NCI-H524 (cell line): ENCODE measurements around the gene ADAM19.

Source experiments
- DNase-seq, 2 experiments: peaks; one replicate each; lab custom pipeline; 2025; lab: John Stamatoyannopoulos, UW

Gene ADAM19

DNA sequence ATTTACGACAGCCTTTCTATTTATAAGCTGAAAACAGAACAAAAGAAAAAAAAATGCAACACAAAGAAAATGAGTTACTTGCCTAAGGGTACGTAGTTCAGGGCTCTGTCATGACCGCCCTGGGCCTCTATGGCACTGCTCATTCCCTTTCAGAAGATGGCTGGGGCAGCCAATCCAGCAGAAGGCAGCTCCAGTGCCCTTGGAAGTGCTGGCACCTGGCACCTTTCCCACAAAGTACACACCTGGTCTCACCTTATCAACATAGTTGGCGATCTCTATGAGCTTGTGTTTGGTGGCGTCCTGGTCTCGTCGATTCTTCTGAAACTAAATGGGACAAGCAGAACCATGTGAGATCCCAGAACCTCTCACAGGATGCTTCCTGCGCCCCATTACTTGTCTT is 62.4 kb downstream of the ADAM19 start:
- no peak for DNase-seq

GRCh38 chr5:157511651-157512644 is 63.6 kb downstream of the ADAM19 start:
- DNase-seq: no peak

DNA sequence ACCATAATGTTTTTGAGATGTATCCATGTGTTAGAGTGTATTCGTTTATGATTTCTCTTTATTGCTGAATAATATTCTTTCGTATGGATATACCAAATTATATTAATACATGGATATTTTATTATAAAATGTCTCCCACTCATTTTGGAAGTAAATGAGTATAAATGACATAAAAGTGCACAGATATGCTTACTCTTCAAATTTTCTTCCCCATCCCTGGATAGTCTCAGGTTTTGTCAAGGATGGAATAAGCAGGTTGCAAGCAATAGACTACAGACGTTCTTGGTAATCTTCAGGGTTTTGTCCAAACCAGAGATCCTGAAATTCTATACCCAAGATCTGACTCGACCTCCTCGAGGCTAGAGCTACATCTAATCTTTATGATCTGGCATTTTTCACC is 64.9 kb downstream of the ADAM19 start:
- DNase-seq: no peak

DNA sequence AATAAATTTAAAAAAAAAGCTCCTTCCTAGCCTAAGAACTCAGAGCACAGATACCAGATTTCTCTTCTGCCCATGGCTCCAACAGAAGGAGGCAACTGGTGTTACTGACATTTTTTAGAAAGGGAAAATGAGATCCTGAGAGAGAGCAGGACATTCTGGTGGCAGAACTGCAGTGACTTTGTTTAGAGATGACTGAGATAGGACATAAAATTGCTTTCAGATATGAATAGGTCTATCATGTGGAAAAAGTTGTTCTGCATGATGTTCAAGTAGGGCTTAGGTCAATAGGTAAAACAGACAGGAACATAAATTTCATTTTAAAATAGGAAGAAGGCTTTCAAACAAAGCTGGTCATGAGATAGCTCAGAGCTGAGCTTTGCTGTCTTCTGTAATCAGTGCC is 66.0 kb downstream of the ADAM19 start:
- DNase-seq: no peak

- DNase-seq: peak; percentile 37 to 72
Observed at GRCh38 chr5:157509093-157509492, 66.5 kb downstream of the ADAM19 start.

- peak in 1 of 2 experiments; percentile 21 for DNase-seq
Observed at GRCh38 chr5:157506981-157507780, 68.4 kb downstream of the ADAM19 start.

DNA sequence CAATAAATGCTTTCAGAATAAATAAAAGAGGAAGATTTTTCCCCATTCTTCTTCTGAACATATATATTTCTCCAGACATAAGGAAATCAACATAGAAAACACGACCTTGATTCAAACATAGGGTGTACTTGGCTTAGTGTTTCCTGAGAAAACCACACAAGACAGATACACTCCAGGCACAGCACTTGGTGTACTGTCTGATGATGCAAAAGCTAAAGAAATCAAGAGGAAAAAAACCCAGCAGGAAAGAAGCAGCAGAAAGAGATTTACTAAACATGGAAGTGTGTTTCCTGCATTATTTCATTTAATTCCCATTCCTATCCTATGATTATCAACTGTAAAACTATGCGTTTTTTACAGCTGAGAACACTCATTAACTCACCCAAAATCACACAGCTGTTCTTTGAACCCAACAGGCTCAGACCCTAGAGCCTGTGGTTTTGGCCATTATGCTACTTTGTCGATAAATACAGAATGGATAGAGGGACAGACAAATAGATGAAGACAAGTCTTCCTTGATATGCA is 69.4 kb downstream of the ADAM19 start:
- no peak for DNase-seq

GRCh38 chr5:157505496-157505895 is 70.1 kb downstream of the ADAM19 start:
- DNase-seq: no peak

GRCh38 chr5:157504053-157504452 is 71.5 kb downstream of the ADAM19 start:
- no peak for DNase-seq

DNA sequence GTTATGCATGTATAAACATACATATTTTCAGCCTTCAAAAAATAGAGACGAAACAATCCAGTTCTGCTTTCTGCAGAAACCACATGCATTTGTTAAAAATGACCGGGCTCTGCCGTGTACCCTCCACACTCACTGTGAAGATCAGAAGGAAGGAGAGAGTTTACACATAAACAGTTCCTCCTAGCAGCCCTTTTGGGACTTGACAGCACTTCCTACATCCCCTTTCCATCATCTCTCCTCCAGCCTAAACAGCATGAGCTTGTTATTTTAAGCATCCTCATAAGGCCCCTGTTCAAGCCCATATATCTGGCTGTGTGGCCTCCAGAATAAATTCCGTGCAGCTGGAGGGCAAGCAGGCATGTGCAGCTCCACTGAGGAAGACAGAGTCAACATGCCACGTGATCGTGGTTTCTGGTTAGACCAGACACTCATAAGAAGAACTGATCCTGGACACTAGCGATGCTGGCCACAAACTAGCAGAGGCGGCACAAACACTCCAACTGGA is 73.4 kb downstream of the ADAM19 start:
- DNase-seq: no peak

DNA sequence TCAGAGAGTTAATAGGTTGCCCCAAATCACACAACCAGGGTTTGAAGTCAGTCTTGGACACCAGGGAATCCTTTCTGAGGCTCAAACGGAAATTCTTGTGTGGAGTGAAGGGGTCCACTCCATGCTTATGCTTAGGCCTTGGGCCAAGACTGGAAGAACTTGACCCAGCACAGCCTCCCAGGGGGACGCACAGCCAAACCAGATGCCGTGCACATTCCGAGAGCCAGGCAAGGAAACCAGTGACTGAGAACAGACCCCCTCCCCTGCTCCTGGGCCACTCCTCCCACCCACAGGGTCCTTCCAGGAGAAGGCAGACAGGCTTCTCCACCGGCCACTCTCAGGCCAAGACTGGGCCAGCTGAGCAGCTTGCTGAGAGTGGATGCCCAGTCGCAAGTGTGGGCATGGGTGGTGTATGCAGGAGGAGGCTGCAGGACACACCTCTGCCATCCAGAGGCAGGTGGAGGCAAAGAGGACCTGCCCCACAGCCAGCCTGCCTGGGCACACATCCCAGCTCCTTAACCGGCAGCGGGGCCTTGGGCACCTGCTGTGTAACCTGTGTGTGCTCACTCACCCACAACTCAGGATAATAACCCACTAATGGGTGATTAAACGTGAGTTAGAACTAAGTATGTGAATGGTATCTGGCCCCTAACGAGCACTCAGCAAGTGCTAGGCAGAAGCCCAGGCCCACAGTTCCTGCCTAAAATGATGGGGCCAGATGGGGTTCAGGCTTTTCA is 77.5 kb downstream of the ADAM19 start:
- DNase-seq: peak in 1 of 2 experiments; percentile 48

DNA sequence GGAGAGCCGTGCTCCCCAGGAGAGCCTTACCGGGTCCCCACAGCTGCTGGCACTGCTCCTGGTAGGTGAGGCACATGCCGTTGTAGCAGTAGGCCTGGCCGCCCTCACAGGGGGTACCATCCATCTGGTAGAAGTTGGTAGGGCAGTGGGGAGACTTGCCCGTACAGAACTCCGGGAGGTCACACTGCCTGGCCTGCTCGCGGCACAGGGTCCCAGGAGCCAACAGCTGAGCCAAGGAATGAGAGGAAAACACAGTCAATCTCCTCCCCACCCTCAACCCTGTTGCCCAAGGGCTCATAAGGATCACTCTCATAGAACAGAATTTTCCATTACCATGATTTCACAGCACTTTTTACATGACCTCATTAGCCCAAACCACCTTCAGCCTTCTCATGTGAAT is 78.7 kb downstream of the ADAM19 start:
- no peak for DNase-seq

- DNase-seq: no peak
Observed at GRCh38 chr5:157494178-157494832, 81.3 kb downstream of the ADAM19 start.

DNA sequence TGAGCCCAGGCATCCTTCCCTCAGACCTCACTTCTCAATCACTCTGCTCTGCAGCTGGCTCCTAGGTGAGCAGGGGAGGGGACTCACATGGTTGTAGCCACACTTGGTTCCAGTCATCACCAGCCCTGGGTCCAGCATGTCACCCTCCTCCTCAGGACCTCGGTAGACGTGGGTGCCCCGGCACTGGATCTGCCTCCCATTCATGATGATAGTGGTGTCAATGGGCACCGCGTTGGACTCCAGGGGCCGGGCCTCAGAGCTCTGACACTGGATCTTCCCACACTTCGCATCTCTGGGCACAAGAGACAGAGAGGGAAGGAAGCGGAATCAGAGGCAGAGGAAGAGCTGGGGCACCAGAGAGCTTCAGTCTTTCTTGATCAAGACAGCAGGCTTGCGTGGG is 82.7 kb downstream of the ADAM19 start:
- DNase-seq: no peak

DNA sequence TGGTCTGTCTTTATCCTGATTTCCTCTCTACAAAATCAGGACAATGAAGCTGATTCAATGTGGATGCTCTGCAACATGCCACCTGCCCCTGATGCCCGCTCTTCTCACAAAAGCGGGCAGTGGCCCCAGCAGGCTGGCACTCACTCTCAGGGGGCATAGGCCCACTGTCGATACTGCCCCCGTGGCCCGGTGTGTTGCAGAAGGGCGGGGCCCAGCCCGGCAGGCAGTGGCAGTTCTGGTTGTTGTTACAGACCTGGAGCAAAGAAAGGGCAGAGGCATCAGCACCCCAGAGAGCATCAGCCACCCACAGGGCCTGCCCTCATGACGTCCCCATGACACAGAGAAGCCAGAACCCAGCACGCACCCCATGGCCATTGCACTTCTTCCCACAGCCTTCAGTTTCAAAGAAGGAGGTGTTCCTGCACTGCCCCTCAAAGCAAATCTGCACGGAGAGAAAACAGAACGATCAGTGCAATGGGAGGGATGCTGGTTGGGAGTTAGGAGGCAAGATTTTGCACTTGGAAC is 84.0 kb downstream of the ADAM19 start:
- no peak for DNase-seq

DNA sequence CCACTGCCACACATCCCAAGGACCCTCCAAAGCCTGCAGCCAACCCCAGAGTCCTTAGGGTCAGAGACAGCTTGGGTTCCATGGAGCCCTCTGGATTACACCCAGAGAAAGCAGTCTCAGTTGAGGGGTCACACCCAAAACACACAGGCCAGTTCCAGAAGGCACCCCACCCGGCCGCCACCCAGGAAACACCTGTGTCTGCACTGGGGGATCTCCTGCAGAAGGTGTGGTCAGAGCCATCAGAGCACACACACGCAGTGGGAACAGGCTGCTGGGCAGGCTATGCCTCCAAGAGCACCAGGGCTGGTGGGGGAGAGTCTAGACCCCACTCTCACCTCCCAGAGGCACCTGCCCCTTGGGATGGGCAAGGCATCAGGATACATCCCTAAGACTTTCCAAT is 88.2 kb downstream of the ADAM19 start:
- DNase-seq: no peak

DNA sequence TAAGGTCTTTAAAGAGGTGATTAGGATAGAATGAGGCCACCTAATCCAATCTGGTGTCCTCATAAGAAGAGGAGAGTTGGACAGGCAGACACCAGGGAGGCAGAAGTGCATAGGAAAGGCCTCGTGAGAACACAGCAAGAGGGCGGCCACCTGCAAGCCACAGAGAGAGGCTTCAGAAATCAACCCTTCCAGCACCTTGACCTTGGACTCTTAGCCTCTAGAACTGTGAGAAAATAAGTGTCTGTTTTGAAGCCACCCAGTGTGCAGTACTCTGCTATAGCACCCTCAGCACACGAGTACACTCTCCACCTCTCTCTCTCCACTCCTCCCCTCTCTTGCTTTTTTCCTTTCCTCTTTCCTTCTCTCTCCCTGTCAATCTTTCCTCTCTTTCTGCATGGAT is 88.7 kb downstream of the ADAM19 start:
- no peak for DNase-seq

- DNase-seq: no peak
Observed at GRCh38 chr5:157486221-157486681, 89.3 kb downstream of the ADAM19 start.

- DNase-seq: no peak
Observed at GRCh38 chr5:157485811-157486210, 89.8 kb downstream of the ADAM19 start.

- no peak for DNase-seq
Observed at GRCh38 chr5:157485340-157485739, 90.2 kb downstream of the ADAM19 start.

- DNase-seq: peak in 1 of 2 experiments; percentile 6
Observed at GRCh38 chr5:157484768-157485167, 90.8 kb downstream of the ADAM19 start.
